H1 (cell line): Measurements from ENCODE around the gene TSC22D4. TPM values are rescaled to one million over a fixed set of nuclear protein-coding genes. Genes with fewer than 3 reads are reported as not detected.

Source experiments
- CTCF ChIA-PET: fragments of 300-600 bp; sonication (Branson Sonifier 250); formaldehyde crosslinking; loops from one replicate; lab custom pipeline; 2021; ENCODE audit not compliant: partially characterized antibody; lab: Charles Lee
- POLR2A ChIA-PET: fragments of 300-600 bp; sonication (Branson Sonifier 250); formaldehyde crosslinking; loops from one replicate; lab custom pipeline; 2021; ENCODE audit warnings: inconsistent platforms; ENCODE audit not compliant: partially characterized antibody; lab: Charles Lee
- DNase-seq, 2 experiments: peaks; one replicate each; pipeline versions ENCODE4 v3.0.0 to v3.0.0-alpha.2; 2010 to 2022; ENCODE audit warnings: low spot score in 2 of 2, low read depth in 1 of 2, mixed read lengths in 1 of 2
- FAIRE-seq: peaks from 2 replicates; lab custom pipeline; 2011; peaks lifted over from hg19 to GRCh38; lab: Jason Lieb, UNC
- H2AFZ ChIP-seq: 2 replicates; pipeline ENCODE4 v1.8.1; 2012; ENCODE audit warnings: low read length, inconsistent platforms
- H2AK5ac ChIP-seq: 2 replicates; pipeline ENCODE4 v1.6.1; 2013; ENCODE audit warnings: low read depth, low read length
- H2BK120ac ChIP-seq: replicated peaks from 2 replicates; pipeline ENCODE3; 2013; ENCODE audit warnings: low read depth, low read length, inconsistent platforms
- H2BK12ac ChIP-seq: 2 replicates; pipeline ENCODE4 v1.6.1; 2013; ENCODE audit warnings: low read depth, low read length
- H2BK15ac ChIP-seq: 2 replicates; pipeline ENCODE4 v1.6.1; 2013; ENCODE audit warnings: low read length
- H2BK20ac ChIP-seq: 2 replicates; pipeline ENCODE4 v1.6.1; 2013; ENCODE audit warnings: low read length
- H2BK5ac ChIP-seq: 2 replicates; pipeline ENCODE4 v1.6.1; 2013; ENCODE audit warnings: low read depth, low read length
- H3K14ac ChIP-seq: 2 replicates; pipeline ENCODE4 v1.6.1; 2013; ENCODE audit warnings: inconsistent platforms; ENCODE audit not compliant: insufficient read length
- H3K18ac ChIP-seq: 2 replicates; pipeline ENCODE4 v1.6.1; 2013; ENCODE audit warnings: low read length; ENCODE audit errors: extremely low read depth
- H3K23ac ChIP-seq: 2 replicates; pipeline ENCODE4 v1.6.1; 2013; ENCODE audit warnings: inconsistent platforms; ENCODE audit not compliant: insufficient read length
- H3K23me2 ChIP-seq: 2 replicates; pipeline ENCODE4 v1.6.1; 2013; ENCODE audit warnings: low read depth, low read length
- H3K27ac ChIP-seq: 2 replicates; pipeline ENCODE4 v1.6.1; 2011; ENCODE audit warnings: low read depth, low read length, inconsistent platforms
- H3K27me3 ChIP-seq, 4 experiments: replicated peaks in 1 of 4; 1 replicate in 1 of 4; 2 replicates in 3 of 4; pipeline versions ENCODE4 v1.6.1 to v1.8.1; 2011 to 2013; ENCODE audit warnings: low read length in 3 of 4, mild to moderate bottlenecking in 3 of 4, inconsistent platforms in 2 of 4, mixed read lengths in 2 of 4, moderate library complexity in 1 of 4; ENCODE audit not compliant: control insufficient read depth in 3 of 4, insufficient read depth in 3 of 4; ENCODE audit errors: extremely low read depth in 1 of 4
- H3K36me3 ChIP-seq, 4 experiments: 2 replicates each; pipeline versions ENCODE4 v1.6.1 to v1.8.1; 2011 to 2013; ENCODE audit warnings: mild to moderate bottlenecking in 4 of 4, low read length in 3 of 4, moderate library complexity in 2 of 4, control low read depth in 1 of 4, inconsistent platforms in 1 of 4; ENCODE audit not compliant: insufficient read depth in 4 of 4, control insufficient read depth in 2 of 4
- H3K4ac ChIP-seq: replicated peaks from 2 replicates; pipeline ENCODE3; 2013; ENCODE audit warnings: low read length, low read depth, mixed read lengths, inconsistent platforms; ENCODE audit not compliant: insufficient read length
- H3K4me1 ChIP-seq, 4 experiments: replicated peaks in 1 of 4; 1 replicate in 1 of 4; 2 replicates in 3 of 4; pipeline versions ENCODE4 v1.6.1 to v1.8.1; 2011 to 2013; ENCODE audit warnings: low read length in 3 of 4, inconsistent platforms in 2 of 4, mixed read lengths in 1 of 4; ENCODE audit not compliant: insufficient read depth in 4 of 4, control insufficient read depth in 3 of 4
- H3K4me2 ChIP-seq, 2 experiments: 2 replicates each; pipeline versions ENCODE4 v1.6.1 to v1.8.1; 2011 to 2013; ENCODE audit warnings: low read depth in 2 of 2, low read length in 2 of 2, control low read depth in 1 of 2, inconsistent platforms in 1 of 2, mild to moderate bottlenecking in 1 of 2; ENCODE audit not compliant: insufficient read depth in 1 of 2
- H3K4me3 ChIP-seq, 4 experiments: fragments of 200-600, 300-600 bp in 1 of 4; sonication (generic), shearing (Covaris generic), sonication (Bioruptor Twin) in 1 of 4; 2 replicates each; pipeline versions ENCODE4 v1.5.1 to v1.8.1; 2011 to 2016; ENCODE audit warnings: low read length in 4 of 4, low read depth in 3 of 4, control low read depth in 2 of 4, inconsistent platforms in 2 of 4, mild to moderate bottlenecking in 2 of 4, mixed read lengths in 1 of 4, moderate library complexity in 1 of 4; ENCODE audit not compliant: insufficient read depth in 2 of 4; ENCODE audit errors: extremely low read depth in 1 of 4
- H3K56ac ChIP-seq: replicated peaks from 2 replicates; pipeline ENCODE3; 2013; ENCODE audit warnings: low read depth, mild to moderate bottlenecking, mixed read lengths, low read length, inconsistent platforms; ENCODE audit not compliant: insufficient read length
- H3K79me1 ChIP-seq: 2 replicates; pipeline ENCODE4 v1.6.1; 2013; ENCODE audit warnings: low read depth, low read length, control low read depth
- H3K79me2 ChIP-seq, 2 experiments: 2 replicates each; pipeline versions ENCODE4 v1.6.1 to v1.8.1; 2012 to 2013; ENCODE audit warnings: low read length in 2 of 2, mild to moderate bottlenecking in 2 of 2, inconsistent platforms in 1 of 2; ENCODE audit not compliant: insufficient read depth in 2 of 2, control insufficient read depth in 1 of 2
- H3K9ac ChIP-seq, 4 experiments: replicated peaks in 1 of 4; 1 replicate in 1 of 4; 2 replicates in 3 of 4; pipeline versions ENCODE4 v1.6.1 to v1.8.1; 2011 to 2013; ENCODE audit warnings: low read depth in 3 of 4, low read length in 3 of 4, control low read depth in 2 of 4, mild to moderate bottlenecking in 2 of 4, moderate library complexity in 2 of 4, inconsistent platforms in 1 of 4; ENCODE audit errors: extremely low read depth in 1 of 4
- H3K9me3 ChIP-seq, 2 experiments: 2 replicates each; pipeline versions ENCODE4 v1.6.1 to v1.8.1; 2012 to 2013; ENCODE audit warnings: mild to moderate bottlenecking in 2 of 2, moderate library complexity in 2 of 2, control low read depth in 1 of 2, inconsistent platforms in 1 of 2, low read depth in 1 of 2, low read length in 1 of 2, mixed read lengths in 1 of 2; ENCODE audit not compliant: insufficient read depth in 2 of 2
- H4K20me1 ChIP-seq, 2 experiments: replicated peaks in 1 of 2; 2 replicates each; pipeline versions ENCODE3 to v1.8.1; 2011 to 2013; ENCODE audit warnings: inconsistent platforms in 2 of 2, low read length in 2 of 2, mild to moderate bottlenecking in 1 of 2; ENCODE audit not compliant: insufficient read depth in 2 of 2, control insufficient read depth in 1 of 2
- H4K5ac ChIP-seq: 2 replicates; pipeline ENCODE4 v1.6.1; 2013; ENCODE audit warnings: low read length, low read depth, mixed read lengths, inconsistent platforms; ENCODE audit not compliant: insufficient read length
- H4K8ac ChIP-seq: 2 replicates; pipeline ENCODE4 v1.8.0; 2013; ENCODE audit warnings: mild to moderate bottlenecking, moderate library complexity, low read length, inconsistent platforms; ENCODE audit not compliant: insufficient read depth; ENCODE audit errors: extremely low read depth
- H4K91ac ChIP-seq: replicated peaks from 2 replicates; pipeline ENCODE3; 2013; ENCODE audit warnings: low read length, mixed read lengths, inconsistent platforms; ENCODE audit not compliant: insufficient read length
- CHD1 ChIP-seq: IDR thresholded peaks from 2 replicates; pipeline ENCODE4 v1.6.1; 2012; ENCODE audit warnings: low read depth, low read length, improper control_type of control experiment
- EGR1 ChIP-seq: IDR thresholded peaks from 2 replicates; pipeline ENCODE4 v1.6.1; 2011; ENCODE audit warnings: low read depth, low read length, borderline replicate concordance
- PHF8 ChIP-seq: fragments of 200-600 bp; sonication (generic); conservative IDR thresholded peaks from 2 replicates; pipeline ENCODE4 v1.7.1; 2012; ENCODE audit warnings: low read depth, mild to moderate bottlenecking, inconsistent platforms, low read length, moderate library complexity
- SIN3A ChIP-seq, 2 experiments: IDR thresholded peaks in 1 of 2; conservative IDR thresholded peaks in 1 of 2; 2 replicates each; pipeline ENCODE4 v1.6.1; 2011 to 2012; ENCODE audit warnings: low read length in 2 of 2, improper control_type of control experiment in 1 of 2, low read depth in 1 of 2, mild to moderate bottlenecking in 1 of 2
- WGBS, 2 experiments: shearing (Covaris generic) in 1 of 2; methylation state at CpG; one replicate each; pipeline versions ENCODE4 v1.1.6 to v1.1.7; 2013 to 2015; ENCODE audit warnings: low lambda C conversion rate in 2 of 2, mixed read lengths in 2 of 2, inconsistent platforms in 1 of 2, low coverage in 1 of 2, missing lambda C conversion rate in 1 of 2; ENCODE audit not compliant: insufficient replicate concordance in 2 of 2, insufficient coverage in 1 of 2, insufficient read length in 1 of 2; ENCODE audit errors: extremely low coverage in 1 of 2, missing lambda C conversion rate in 1 of 2; 5-methylcytosine and 5-hydroxymethylcytosine counted together
- polyA plus RNA-seq, 7 experiments: library from polyadenylated mRNA; depleted of rRNA in 3 of 7; stranded (reverse) in 5 of 7; unstranded in 2 of 7; fragments of >200 nt in 5 of 7; fragments of 200-250 nt in 2 of 7; gene quantifications; 1 replicate in 5 of 7; 2 replicates in 1 of 7; 4 replicates in 1 of 7; pipeline versions ENCODE4 v1.2.1 to v1.2.3, GENCODE V29; 2011 to 2013; ENCODE audit warnings: missing spikeins in 2 of 7, mixed read lengths in 2 of 7
- total RNA-seq: library from RNA; stranded (reverse); fragmentation: NEBNext Ultra II Directional; extraction: Animal tissue kit (Norgen Biotek cat#: 25700); gene quantifications from 2 replicates; pipeline ENCODE4 v1.2.1, GENCODE V29; 2021

The TSC22D4 gene
- total and polyA plus RNA-seq, 2 of the 8 experiments (the other 6 are each of a cell fraction or from before 2014, with no cell fraction given): 13.2 to 20.3 TPM

DNA sequence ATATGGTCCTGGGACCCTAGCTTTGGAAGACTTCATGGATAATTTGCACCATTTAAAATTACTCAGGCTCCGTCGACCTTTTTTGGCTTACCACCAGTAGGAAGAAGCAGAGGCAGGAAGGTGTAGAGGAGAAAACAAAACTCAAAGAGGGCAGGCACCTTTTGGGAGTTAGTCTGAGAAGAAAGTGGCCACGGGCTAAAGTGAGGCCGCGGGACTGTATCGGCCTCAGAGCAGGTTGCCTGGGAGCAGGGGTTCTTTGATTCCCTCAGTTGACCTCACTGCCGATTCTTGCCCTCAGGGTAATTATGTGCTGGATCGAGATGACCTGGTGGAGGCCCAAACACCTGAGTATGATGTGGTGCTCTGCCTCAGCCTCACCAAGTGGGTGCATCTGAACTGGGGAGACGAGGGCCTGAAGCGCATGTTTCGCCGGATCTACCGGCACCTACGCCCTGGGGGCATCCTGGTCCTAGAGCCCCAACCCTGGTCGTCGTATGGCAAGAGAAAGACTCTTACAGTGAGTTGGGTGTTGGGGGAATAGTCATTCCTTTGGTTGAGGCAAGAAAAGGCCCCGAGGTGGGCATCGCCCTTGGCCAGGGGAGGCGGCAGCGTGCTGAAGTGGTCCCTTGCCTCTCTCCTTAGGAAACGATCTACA lies 46.3 kb downstream of the TSC22D4 start:
- no peak overlapping the region for H4K5ac ChIP-seq
- DNase-seq: no peak
- TF ChIP-seq PHF8 (no peak), CHD1 (no peak), EGR1 (no peak), SIN3A (conservative IDR thresholded peaks at IDR 0.05 in 1 of 2, IDR thresholded peaks at IDR 0.05 in 1 of 2; ENCODE audit: low read depth in 1 of 2, low read length in 2 of 2) (no peak)
- no peak overlapping the region for H3K23ac ChIP-seq
- H3K9ac ChIP-seq: no peak overlapping the region
- H4K20me1 ChIP-seq: peaks cover 8% of the 10 kb centered on the region in 2 experiments
- H4K8ac ChIP-seq: peak overlapping the region; percentile 11; the same call in 1 of the 2 replicates
- H3K9me3 ChIP-seq: no peaks in the 10 kb centered on the region
- WGBS, 2 experiments: 95% methylated on average over 21 of the region's 21 CpGs; no CpG with 5 or more reads in 1 of the 2 experiments
- H2AK5ac ChIP-seq: no peak overlapping the region
- H3K4me2 ChIP-seq: peak overlapping the region; percentile 38 to 84; a peak in 3 of 4 replicates
- ChIA-PET POLR2A (interaction anchor here (1.0 to 5.2 kb wide), 4 partner anchors 9 to 331 kb away, joined by 3 to 55 read pairs (median 4); partner anchors contain the start of genes AP4M1 and MCM7), CTCF (interaction anchor here (1.3 to 2.7 kb wide), 2 partner anchors 12 to 201 kb away, joined by 3 to 9 read pairs; no protein-coding TSS in a partner anchor)
- no peak overlapping the region for H2BK5ac ChIP-seq
- H3K27ac ChIP-seq: no peak overlapping the region
- H3K79me2 ChIP-seq: peaks cover 0 to 49% of the 10 kb centered on the region in 2 experiments; a peak in 3 of 4 replicates
- no peak overlapping the region for H2BK120ac ChIP-seq
- H2BK20ac ChIP-seq: no peak overlapping the region
- no peak overlapping the region for H3K14ac ChIP-seq
- peaks cover 8% of the 10 kb centered on the region; the same call in 1 of the 2 replicates for H3K23me2 ChIP-seq
- H3K27me3 ChIP-seq: peaks cover 0 to 3% (median 2%) of the 10 kb centered on the region in 4 experiments; a peak in 4 of 7 replicates
- H2AFZ ChIP-seq: no peak overlapping the region
- no peak overlapping the region for H2BK12ac ChIP-seq
- H3K4ac ChIP-seq: no peak overlapping the region
- no peak overlapping the region for H3K18ac ChIP-seq
- H3K56ac ChIP-seq: no peak overlapping the region
- FAIRE-seq: no peak
- H2BK15ac ChIP-seq: no peak overlapping the region
- peaks cover 2 to 44% (median 18%) of the 10 kb centered on the region in 4 experiments; a peak in 6 of 8 replicates for H3K36me3 ChIP-seq
- peak overlapping the region in 1 of 4 experiments; percentile 76; a peak in 1 of 8 replicates for H3K4me3 ChIP-seq
- peaks cover 4 to 17% (median 10%) of the 10 kb centered on the region in 4 experiments for H3K4me1 ChIP-seq
- H4K91ac ChIP-seq: no peak overlapping the region
- H3K79me1 ChIP-seq: peaks cover 2% of the 10 kb centered on the region
